ENCODE data around the gene OAS3. TPM values are rescaled to one million over a fixed set of nuclear protein-coding genes. Genes with fewer than 3 reads are reported as not detected.
A peak's percentile ranks its signal among the peaks of the same experiment; 100 is the strongest.

OAS3 gene
- total and polyA plus RNA-seq, 10 of the 15 experiments (the other 5 are each of a cell fraction or from before 2014, with no cell fraction given), result 5.1 to 107 (median 18.0) TPM

GRCh38 chr12:112939761-112940381 lies 1.6 kb downstream of the OAS3 start (continued):
- no peak for TF ChIP-seq E4F1 (IDR thresholded peaks at IDR 0.05; ENCODE audit: borderline replicate concordance, partially characterized antibody)
- TF ChIP-seq BMI1 (IDR thresholded peaks at IDR 0.05; ENCODE audit: borderline replicate concordance), result no peak
- peak; percentile 26; the same call in 1 of the 2 replicates for TF ChIP-seq ZNF207 (IDR thresholded peaks at IDR 0.05; ENCODE audit: borderline replicate concordance)
- TF ChIP-seq, protein P1, sequence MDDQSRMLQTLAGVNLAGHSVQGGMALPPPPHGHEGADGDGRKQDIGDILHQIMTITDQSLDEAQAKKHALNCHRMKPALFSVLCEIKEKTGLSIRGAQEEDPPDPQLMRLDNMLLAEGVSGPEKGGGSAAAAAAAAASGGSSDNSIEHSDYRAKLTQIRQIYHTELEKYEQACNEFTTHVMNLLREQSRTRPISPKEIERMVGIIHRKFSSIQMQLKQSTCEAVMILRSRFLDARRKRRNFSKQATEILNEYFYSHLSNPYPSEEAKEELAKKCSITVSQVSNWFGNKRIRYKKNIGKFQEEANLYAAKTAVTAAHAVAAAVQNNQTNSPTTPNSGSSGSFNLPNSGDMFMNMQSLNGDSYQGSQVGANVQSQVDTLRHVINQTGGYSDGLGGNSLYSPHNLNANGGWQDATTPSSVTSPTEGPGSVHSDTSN (IDR thresholded peaks at IDR 0.05; ENCODE audit: insufficient replicate concordance, low read depth, low read length), result no peak
- TF ChIP-seq RCOR1 (conservative IDR thresholded peaks at IDR 0.05; ENCODE audit: low read depth, low read length), result no peak
- 0 out of 2 replicates have a peak, but pooled peaks have one; percentile 14 for TF ChIP-seq BACH1 (IDR thresholded peaks at IDR 0.05; ENCODE audit: borderline replicate concordance)
- no peak for TF ChIP-seq TARDBP (IDR thresholded peaks at IDR 0.05; ENCODE audit: borderline replicate concordance)
- TF ChIP-seq FOXK2 (IDR thresholded peaks at IDR 0.05), result peak; percentile 62; the same call in 1 of the 2 replicates
- TF ChIP-seq FOS (IDR thresholded peaks at IDR 0.05; ENCODE audit: borderline replicate concordance, extremely low read depth, insufficient read length), result no peak
- peak; percentile 72 to 84; a peak in 3 of 4 replicates for TF ChIP-seq BHLHE40 (IDR thresholded peaks at IDR 0.05; ENCODE audit: borderline replicate concordance in 1 of 2, low read depth in 2 of 2, low read length in 1 of 2)
- TF ChIP-seq, protein P2, sequence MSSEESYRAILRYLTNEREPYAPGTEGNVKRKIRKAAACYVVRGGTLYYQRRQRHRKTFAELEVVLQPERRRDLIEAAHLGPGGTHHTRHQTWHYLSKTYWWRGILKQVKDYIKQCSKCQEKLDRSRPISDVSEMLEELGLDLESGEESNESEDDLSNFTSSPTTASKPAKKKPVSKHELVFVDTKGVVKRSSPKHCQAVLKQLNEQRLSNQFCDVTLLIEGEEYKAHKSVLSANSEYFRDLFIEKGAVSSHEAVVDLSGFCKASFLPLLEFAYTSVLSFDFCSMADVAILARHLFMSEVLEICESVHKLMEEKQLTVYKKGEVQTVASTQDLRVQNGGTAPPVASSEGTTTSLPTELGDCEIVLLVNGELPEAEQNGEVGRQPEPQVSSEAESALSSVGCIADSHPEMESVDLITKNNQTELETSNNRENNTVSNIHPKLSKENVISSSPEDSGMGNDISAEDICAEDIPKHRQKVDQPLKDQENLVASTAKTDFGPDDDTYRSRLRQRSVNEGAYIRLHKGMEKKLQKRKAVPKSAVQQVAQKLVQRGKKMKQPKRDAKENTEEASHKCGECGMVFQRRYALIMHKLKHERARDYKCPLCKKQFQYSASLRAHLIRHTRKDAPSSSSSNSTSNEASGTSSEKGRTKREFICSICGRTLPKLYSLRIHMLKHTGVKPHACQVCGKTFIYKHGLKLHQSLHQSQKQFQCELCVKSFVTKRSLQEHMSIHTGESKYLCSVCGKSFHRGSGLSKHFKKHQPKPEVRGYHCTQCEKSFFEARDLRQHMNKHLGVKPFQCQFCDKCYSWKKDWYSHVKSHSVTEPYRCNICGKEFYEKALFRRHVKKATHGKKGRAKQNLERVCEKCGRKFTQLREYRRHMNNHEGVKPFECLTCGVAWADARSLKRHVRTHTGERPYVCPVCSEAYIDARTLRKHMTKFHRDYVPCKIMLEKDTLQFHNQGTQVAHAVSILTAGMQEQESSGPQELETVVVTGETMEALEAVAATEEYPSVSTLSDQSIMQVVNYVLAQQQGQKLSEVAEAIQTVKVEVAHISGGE (CRISPR knock-in tag; IDR thresholded peaks at IDR 0.05), result no peak
- no peak for TF ChIP-seq ASH2L (IDR thresholded peaks at IDR 0.05; ENCODE audit: borderline replicate concordance, low read depth)
- peak; percentile 92; the same call in 1 of the 2 replicates for TF ChIP-seq WRNIP1 (IDR thresholded peaks at IDR 0.05; ENCODE audit: borderline replicate concordance, low read depth, low read length)
- TF ChIP-seq NR2F1 (conservative IDR thresholded peaks at IDR 0.05), result no peak
- no peak for TF ChIP-seq MYC (IDR thresholded peaks at IDR 0.05; ENCODE audit: insufficient read depth, insufficient read length, insufficient replicate concordance, low read length, severe bottlenecking)
- TF ChIP-seq POLR2AphosphoS2 (IDR thresholded peaks at IDR 0.05; ENCODE audit: low read depth, low read length), result no peak
- TF ChIP-seq SUZ12 (IDR thresholded peaks at IDR 0.05; ENCODE audit: unreplicated experiment), result no peak
- TF ChIP-seq TCF12 (IDR thresholded peaks at IDR 0.05; ENCODE audit: low read depth, low read length), result no peak
- no peak for TF ChIP-seq PAX5 (IDR thresholded peaks at IDR 0.05; ENCODE audit: borderline replicate concordance, low read depth, low read length)
- TF ChIP-seq MEF2A (IDR thresholded peaks at IDR 0.05; ENCODE audit: insufficient read depth, low read depth, low read length), result 0 out of 2 replicates have a peak, but pooled peaks have one; percentile 12
- TF ChIP-seq SMC3 (IDR thresholded peaks at IDR 0.05; ENCODE audit: borderline replicate concordance, low read length), result no peak; the same call in 1 of the 2 replicates
- no peak for TF ChIP-seq CREM (IDR thresholded peaks at IDR 0.05; ENCODE audit: low read depth)
- peak; percentile 43 for TF ChIP-seq RELA (IDR thresholded peaks at IDR 0.05; ENCODE audit: borderline replicate concordance, partially characterized antibody)
- TF ChIP-seq GABPA (IDR thresholded peaks at IDR 0.05; ENCODE audit: low read depth), result no peak
